Lower lobe of right lung (tissue), 2 donors: ENCODE data around the gene DNM2. TPM values are rescaled to one million over a fixed set of nuclear protein-coding genes. Genes with fewer than 3 reads are reported as not detected.
A peak's percentile ranks its signal among the peaks of the same experiment; 100 is the strongest.
"Not testable (repeated sequence)": the region's sequence is repeated elsewhere in the genome, so short reads cannot be mapped to it uniquely, and the experiment has no call there.

Experiments
- ATAC-seq, 2 donors: fragments of 200-7000 bp; cut with Tn5 transposase; one replicate each; pipeline ENCODE4 v1.9.1; 2020 to 2022; ENCODE audit warnings: mild to moderate bottlenecking in 2 of 2, moderate library complexity in 2 of 2
- DNase-seq: peaks from one replicate; pipeline ENCODE4 v3.0.0-alpha.2; 2020
- H3K27ac ChIP-seq: fragments of 200-600 bp; one replicate; pipeline ENCODE4 v1.8.0; 2022
- H3K27me3 ChIP-seq: fragments of 200-600 bp; one replicate; pipeline ENCODE4 v1.8.0; 2022; ENCODE audit warnings: low read depth
- H3K36me3 ChIP-seq: fragments of 200-600 bp; one replicate; pipeline ENCODE4 v1.8.0; 2022; ENCODE audit warnings: mild to moderate bottlenecking
- H3K4me1 ChIP-seq: fragments of 200-600 bp; one replicate; pipeline ENCODE4 v1.8.0; 2022
- H3K4me3 ChIP-seq: fragments of 200-600 bp; one replicate; pipeline ENCODE4 v1.8.0; 2022; ENCODE audit warnings: mild to moderate bottlenecking
- H3K9me3 ChIP-seq: fragments of 200-600 bp; one replicate; pipeline ENCODE4 v1.8.0; 2022
- intact Hi-C: fragments of 100-400 bp; cut with DNase I; formaldehyde crosslinking; loops from one replicate; pipeline ENCODE4 v1.11.0; 2022
- total RNA-seq: library from RNA; stranded (reverse); fragmentation: NEBNext Ultra II Directional; extraction: Animal tissue kit (Norgen Biotek cat#: 25700); gene quantifications from one replicate; pipeline ENCODE4 v1.2.1, GENCODE V29; 2021
- TF ChIP-seq, protein P1 (sequence below): fragments of 200-600 bp; IDR thresholded peaks from one replicate; pipeline ENCODE4 v1.8.0; 2022; ENCODE audit warnings: antibody characterized with exemption, mild to moderate bottlenecking
- donor health status: DM: no; HTN: yes; CAD: no; lungs with severe emphysema.

DNM2 gene
- total RNA-seq, 1 donor from 2014 or later: 282 TPM

DNA sequence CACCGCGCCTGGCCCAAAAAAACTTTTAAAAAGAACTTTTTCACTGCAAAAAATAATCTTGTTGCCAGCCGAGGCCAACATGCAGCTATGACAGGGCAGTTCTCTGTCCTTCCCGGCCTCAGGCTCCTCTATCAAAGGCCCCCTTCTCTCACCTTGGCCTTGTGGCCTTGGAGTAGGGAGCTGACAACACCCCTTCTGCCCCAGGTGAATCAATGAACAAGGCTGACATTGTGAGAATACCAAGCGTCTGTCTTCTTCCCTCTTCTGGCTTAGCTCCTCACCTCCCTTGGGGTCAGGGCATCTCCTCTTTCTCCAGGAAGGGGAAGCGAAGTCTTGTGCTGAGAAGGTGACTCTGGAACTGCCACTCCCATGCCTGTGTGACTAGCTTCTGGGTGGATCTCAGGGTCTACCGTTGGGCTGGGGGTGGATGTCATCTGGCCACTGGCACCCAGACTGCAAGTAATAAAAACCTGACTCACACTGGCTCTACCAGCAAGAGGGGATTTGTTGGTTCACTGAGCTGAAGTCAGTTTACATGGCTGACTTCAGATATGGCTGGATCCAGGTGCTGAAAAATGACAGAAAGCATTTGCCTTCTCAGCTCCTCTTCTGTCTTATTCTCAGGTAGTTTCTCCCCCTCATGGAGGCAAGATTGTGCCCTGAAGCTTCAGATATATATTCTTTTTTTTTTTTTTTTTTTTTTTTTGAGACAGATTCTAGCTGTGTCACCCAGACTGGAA, 136.6 kb downstream of the DNM2 start:
- intact Hi-C loops: no loop called here
- no peak for ATAC-seq

DNA sequence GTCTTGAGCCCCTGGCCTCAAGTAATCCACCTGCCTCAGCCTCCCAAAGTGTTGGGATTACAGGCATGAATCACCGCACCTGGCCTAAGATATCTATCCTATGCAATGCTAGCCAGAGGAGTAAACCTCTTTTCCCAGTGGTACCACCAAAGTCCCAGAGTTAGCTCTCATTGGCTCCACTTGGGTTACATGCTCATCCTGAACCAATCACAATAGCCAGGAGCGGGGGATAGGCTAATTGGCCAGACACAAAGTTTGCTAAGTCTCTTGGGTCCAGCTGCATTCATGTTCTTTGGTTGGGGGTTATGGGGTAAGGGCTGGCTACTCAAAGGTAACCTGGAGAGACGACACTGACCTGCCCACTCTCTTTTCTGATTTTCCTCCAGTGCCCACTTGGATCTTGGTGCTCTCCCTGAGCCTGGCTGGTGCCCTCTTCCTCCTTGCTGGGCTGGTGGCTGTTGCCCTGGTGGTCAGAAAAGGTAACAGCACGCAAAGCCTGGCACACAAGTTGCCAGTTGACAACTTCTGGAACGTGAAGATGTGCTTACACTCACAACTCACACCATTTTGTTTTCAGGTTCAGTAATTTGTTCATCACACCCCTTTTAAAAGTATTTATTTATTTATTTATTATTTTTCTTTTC, 138.1 kb downstream of the DNM2 start:
- peak in 1 of 2 donors; percentile 59 for ATAC-seq
- DNase-seq: no peak
- intact Hi-C loops: no loop called here

More for the DNA sequence above, 136.6 kb downstream of the DNM2 start:
- no peaks in the 10 kb centered on the region for H3K9me3 ChIP-seq
- DNase-seq: no peak
- H3K27ac ChIP-seq: no peak overlapping the region
- peaks cover 3% of the 10 kb centered on the region for H3K27me3 ChIP-seq
- H3K4me1 ChIP-seq: no peaks in the 10 kb centered on the region
- TF ChIP-seq, protein P1, sequence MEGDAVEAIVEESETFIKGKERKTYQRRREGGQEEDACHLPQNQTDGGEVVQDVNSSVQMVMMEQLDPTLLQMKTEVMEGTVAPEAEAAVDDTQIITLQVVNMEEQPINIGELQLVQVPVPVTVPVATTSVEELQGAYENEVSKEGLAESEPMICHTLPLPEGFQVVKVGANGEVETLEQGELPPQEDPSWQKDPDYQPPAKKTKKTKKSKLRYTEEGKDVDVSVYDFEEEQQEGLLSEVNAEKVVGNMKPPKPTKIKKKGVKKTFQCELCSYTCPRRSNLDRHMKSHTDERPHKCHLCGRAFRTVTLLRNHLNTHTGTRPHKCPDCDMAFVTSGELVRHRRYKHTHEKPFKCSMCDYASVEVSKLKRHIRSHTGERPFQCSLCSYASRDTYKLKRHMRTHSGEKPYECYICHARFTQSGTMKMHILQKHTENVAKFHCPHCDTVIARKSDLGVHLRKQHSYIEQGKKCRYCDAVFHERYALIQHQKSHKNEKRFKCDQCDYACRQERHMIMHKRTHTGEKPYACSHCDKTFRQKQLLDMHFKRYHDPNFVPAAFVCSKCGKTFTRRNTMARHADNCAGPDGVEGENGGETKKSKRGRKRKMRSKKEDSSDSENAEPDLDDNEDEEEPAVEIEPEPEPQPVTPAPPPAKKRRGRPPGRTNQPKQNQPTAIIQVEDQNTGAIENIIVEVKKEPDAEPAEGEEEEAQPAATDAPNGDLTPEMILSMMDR: no peak
- no peak overlapping the region for H3K4me3 ChIP-seq
- H3K36me3 ChIP-seq: no peaks in the 10 kb centered on the region

DNA sequence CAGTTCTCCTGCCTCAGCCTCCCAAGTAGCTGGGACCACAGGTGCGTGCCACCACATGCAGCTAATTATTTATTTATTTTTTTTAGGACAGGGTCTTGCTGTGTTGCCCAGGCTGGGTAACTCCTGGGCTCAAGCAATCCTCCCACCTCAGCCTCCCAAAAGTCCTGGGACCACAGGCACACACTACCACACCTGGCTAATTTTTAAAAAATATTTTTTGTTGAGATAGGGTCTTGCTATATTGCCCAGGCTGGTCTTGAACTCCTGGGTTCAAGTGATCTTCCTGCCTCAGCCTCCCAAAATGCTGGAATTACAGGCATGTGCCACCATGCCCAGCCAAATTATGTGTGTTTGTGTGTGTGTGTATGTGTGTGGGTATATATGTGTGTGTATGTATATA, 139.0 kb downstream of the DNM2 start:
- H3K4me1 ChIP-seq, H3K9me3 ChIP-seq, H3K27ac ChIP-seq, H3K36me3 ChIP-seq, ATAC-seq, H3K4me3 ChIP-seq, H3K27me3 ChIP-seq, DNase-seq, intact Hi-C loops: not testable (repeated sequence)

More for the DNA sequence above, 138.1 kb downstream of the DNM2 start:
- Histone ChIP-seq H3K27ac (no peak overlapping the region), H3K9me3 (no peaks in the 10 kb centered on the region), H3K4me1 (no peaks in the 10 kb centered on the region), H3K36me3 (no peaks in the 10 kb centered on the region), H3K4me3 (no peak overlapping the region), H3K27me3 (no peaks in the 10 kb centered on the region)
- TF ChIP-seq, protein P1: peak; percentile 48

DNA sequence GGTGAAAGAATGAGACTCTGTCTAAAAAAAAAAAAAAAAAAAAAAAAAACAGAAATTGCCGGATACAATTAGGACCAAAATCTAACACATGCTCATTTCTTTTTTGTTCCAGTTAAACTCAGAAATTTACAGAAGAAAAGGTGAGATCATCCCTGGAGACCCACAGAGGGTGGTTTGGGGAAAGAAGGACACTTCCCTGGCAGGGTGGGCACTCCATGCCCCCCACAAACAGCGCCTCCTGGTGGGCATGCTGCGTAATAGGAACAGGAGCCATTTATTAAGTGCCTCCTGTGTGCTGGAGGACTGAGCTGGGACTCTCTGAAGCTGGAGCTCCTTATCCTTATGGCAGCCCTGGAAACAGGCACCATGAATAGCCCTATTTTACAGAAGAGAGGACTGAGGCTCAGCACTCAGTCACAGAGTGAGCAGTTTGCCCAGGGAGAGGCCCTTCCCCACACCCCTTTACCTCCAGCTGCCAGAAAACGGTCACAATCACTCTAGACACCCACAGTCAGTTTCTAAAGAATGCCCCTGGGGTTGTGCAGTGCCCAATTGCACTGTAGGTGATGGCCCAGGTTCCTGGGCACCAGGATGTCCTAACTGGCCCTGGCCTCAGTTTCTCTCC, 140.4 kb downstream of the DNM2 start:
- DNase-seq: no peak
- no peak overlapping the region for H3K27ac ChIP-seq
- ATAC-seq: peak in 1 of 2 donors; percentile 22
- no peaks in the 10 kb centered on the region for H3K27me3 ChIP-seq
- no peak overlapping the region for H3K4me3 ChIP-seq
- H3K36me3 ChIP-seq: no peaks in the 10 kb centered on the region
- intact Hi-C loops: no loop called here
- TF ChIP-seq, protein P1: peak; percentile 64
- no peaks in the 10 kb centered on the region for H3K9me3 ChIP-seq
- H3K4me1 ChIP-seq: peaks cover 2% of the 10 kb centered on the region

DNA sequence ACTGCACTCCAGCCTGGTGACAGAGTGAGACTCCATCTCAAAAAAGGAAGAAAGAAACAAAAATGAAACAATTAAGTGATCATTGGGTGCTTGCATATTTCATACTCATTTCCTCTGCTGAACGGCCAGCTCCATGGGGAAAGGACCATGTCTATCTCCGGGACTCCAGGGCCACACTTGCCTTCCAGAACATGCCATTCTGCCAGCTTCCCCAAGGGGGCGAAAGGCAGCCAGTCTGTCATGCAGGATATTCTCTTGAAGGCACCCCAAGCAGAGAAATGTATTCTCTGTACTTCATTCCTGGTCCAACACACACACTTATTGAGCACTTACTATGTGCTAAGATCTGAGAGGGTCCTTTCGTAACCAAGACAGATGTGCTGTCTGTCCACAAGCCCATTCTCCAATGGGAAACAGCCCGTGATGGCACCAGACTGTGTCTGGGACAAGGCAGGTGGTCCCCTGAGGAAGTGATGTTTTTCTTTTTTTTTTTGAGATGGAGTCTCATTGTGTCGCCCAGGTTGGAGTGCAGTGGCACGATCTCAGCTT, 143.3 kb downstream of the DNM2 start:
- TF ChIP-seq, protein P1: peak; percentile 43
- H3K4me3 ChIP-seq: no peak overlapping the region
- H3K9me3 ChIP-seq: no peaks in the 10 kb centered on the region
- no peaks in the 10 kb centered on the region for H3K36me3 ChIP-seq
- no peaks in the 10 kb centered on the region for H3K27me3 ChIP-seq
- intact Hi-C loops: no loop called here
- DNase-seq (peak; percentile 63), ATAC-seq (peak in 1 of 2 donors; percentile 48)
- no peak overlapping the region for H3K27ac ChIP-seq
- H3K4me1 ChIP-seq: peaks cover 16% of the 10 kb centered on the region
